Endothelial cell of umbilical vein (primary cell): Measurements from ENCODE around the gene COL23A1.

Source experiments
- JUN ChIP-seq: IDR thresholded peaks from 2 replicates; pipeline ENCODE4 v1.6.1; 2011; ENCODE audit warnings: borderline replicate concordance, low read depth; ENCODE audit not compliant: insufficient read length, insufficient read depth
- POLR2A ChIP-seq: IDR thresholded peaks from 2 replicates; pipeline ENCODE4 v1.6.1; 2012; ENCODE audit warnings: low read depth, mild to moderate bottlenecking, control low read depth, low read length
- POLR2AphosphoS5 ChIP-seq: IDR thresholded peaks from 2 replicates; pipeline ENCODE4 v1.6.1; 2012; ENCODE audit warnings: low read depth, mild to moderate bottlenecking, control low read depth, low read length, moderate library complexity; ENCODE audit not compliant: insufficient read depth
- TF ChIP-seq, protein P1 (sequence below), 2 donors: IDR thresholded peaks; 1 replicate in 1 of 2; 2 replicates in 1 of 2; pipeline ENCODE4 v1.5.1; 2011; ENCODE audit warnings: low read length in 2 of 2, mild to moderate bottlenecking in 2 of 2, moderate library complexity in 2 of 2, control low read depth in 1 of 2, inconsistent platforms in 1 of 2, low read depth in 1 of 2; ENCODE audit not compliant: insufficient read depth in 1 of 2; ENCODE audit errors: extremely low read depth in 1 of 2
- TF ChIP-seq, protein P2 (sequence below): IDR thresholded peaks from 2 replicates; pipeline ENCODE4 v1.6.1; 2011; ENCODE audit not compliant: insufficient read depth, insufficient read length

DNA sequence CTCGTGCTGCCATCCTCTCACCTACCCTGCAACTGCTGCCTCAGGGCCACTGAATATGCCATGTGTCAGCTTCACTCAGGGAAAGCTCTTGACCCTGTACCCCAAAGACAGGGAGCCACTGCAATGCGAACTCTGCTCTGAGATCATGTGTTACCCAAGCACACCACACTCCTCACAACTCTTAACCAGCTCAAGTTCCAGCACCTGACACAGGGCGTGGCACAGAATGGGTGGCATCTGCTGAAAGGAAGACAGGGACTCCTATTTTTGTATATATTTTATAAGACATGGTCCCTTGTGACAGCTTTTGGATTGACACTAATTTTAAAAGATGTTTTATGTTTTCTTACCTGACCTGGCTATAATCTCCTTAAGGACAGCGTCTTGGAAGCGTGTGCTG, 368.3 kb downstream of the COL23A1 start:
- TF ChIP-seq, protein P1, sequence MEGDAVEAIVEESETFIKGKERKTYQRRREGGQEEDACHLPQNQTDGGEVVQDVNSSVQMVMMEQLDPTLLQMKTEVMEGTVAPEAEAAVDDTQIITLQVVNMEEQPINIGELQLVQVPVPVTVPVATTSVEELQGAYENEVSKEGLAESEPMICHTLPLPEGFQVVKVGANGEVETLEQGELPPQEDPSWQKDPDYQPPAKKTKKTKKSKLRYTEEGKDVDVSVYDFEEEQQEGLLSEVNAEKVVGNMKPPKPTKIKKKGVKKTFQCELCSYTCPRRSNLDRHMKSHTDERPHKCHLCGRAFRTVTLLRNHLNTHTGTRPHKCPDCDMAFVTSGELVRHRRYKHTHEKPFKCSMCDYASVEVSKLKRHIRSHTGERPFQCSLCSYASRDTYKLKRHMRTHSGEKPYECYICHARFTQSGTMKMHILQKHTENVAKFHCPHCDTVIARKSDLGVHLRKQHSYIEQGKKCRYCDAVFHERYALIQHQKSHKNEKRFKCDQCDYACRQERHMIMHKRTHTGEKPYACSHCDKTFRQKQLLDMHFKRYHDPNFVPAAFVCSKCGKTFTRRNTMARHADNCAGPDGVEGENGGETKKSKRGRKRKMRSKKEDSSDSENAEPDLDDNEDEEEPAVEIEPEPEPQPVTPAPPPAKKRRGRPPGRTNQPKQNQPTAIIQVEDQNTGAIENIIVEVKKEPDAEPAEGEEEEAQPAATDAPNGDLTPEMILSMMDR (IDR thresholded peaks at IDR 0.05; ENCODE audit: extremely low read depth in 1 of 2, insufficient read depth in 1 of 2, low read depth in 1 of 2, low read length in 2 of 2) = no peak
- TF ChIP-seq POLR2A (no peak), JUN (no peak), POLR2AphosphoS5 (no peak)
- TF ChIP-seq, protein P2, sequence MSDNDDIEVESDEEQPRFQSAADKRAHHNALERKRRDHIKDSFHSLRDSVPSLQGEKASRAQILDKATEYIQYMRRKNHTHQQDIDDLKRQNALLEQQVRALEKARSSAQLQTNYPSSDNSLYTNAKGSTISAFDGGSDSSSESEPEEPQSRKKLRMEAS = no peak
